ENCODE results near the gene CEP19. TPM values are rescaled to one million over a fixed set of nuclear protein-coding genes. Genes with fewer than 3 reads are reported as not detected.
"Not testable (repeated sequence)": the region's sequence is repeated elsewhere in the genome, so short reads cannot be mapped to it uniquely, and the experiment has no call there.

CEP19 gene
- total RNA-seq, 2 donors from 2014 or later = 1.1 to 1.4 TPM

- DNase-seq (ENCODE audit: low spot score) = no peak
- H3K9me3 ChIP-seq = no peaks in the 10 kb centered on the region
- no peak overlapping the region for H3K4me3 ChIP-seq
- H3K36me3 ChIP-seq = peaks cover 4% of the 10 kb centered on the region
- TF ChIP-seq CTCF (IDR thresholded peaks at IDR 0.05) = no peak
- H3K27ac ChIP-seq = no peak overlapping the region
- no peaks in the 10 kb centered on the region for H3K4me1 ChIP-seq
- no peaks in the 10 kb centered on the region for H3K27me3 ChIP-seq
These were observed 37.1 kb upstream of the CEP19 start for GRCh38 chr3:196749125-196749524.

- H3K9me3 ChIP-seq; H3K36me3 ChIP-seq; H3K27ac ChIP-seq; H3K27me3 ChIP-seq; DNase-seq (ENCODE audit: low spot score); H3K4me3 ChIP-seq: not testable (repeated sequence)
- peaks cover 0 to 17% of the 10 kb centered on the region in 2 donors for H3K4me1 ChIP-seq
These were observed 31.5 kb upstream of the CEP19 start for GRCh38 chr3:196743569-196743968.

GRCh38 chr3:196741249-196741889 lies 29.3 kb upstream of the CEP19 start:
- Histone ChIP-seq H3K9me3 (no peaks in the 10 kb centered on the region), H3K4me1 (peaks cover 0 to 17% of the 10 kb centered on the region in 2 donors), H3K27me3 (no peaks in the 10 kb centered on the region), H3K36me3 (no peaks in the 10 kb centered on the region), H3K4me3 (peak overlapping the region; percentile 90 to 98), H3K27ac (peak overlapping the region; percentile 97 to 99)
- TF ChIP-seq CTCF (IDR thresholded peaks at IDR 0.05) = no peak
- DNase-seq (ENCODE audit: low spot score) = no peak

- Histone ChIP-seq H3K27me3 (no peaks in the 10 kb centered on the region), H3K4me3 (peak overlapping the region; percentile 90 to 98), H3K9me3 (no peaks in the 10 kb centered on the region), H3K27ac (peak overlapping the region; percentile 97 to 99), H3K4me1 (peaks cover 0 to 17% of the 10 kb centered on the region in 2 donors), H3K36me3 (no peaks in the 10 kb centered on the region)
- TF ChIP-seq CTCF (IDR thresholded peaks at IDR 0.05) = no peak
- peak; percentile 62 for DNase-seq (ENCODE audit: low spot score)
These were observed 28.6 kb upstream of the CEP19 start for GRCh38 chr3:196740481-196741248.

GRCh38 chr3:196739671-196740480 lies 27.8 kb upstream of the CEP19 start, which contains the start of gene PAK2:
PAK2 (plus strand) TSS chr3:196739857; CDS start chr3:196782647, 42,790 bp downstream.
- Histone ChIP-seq H3K36me3 (no peaks in the 10 kb centered on the region), H3K27me3 (no peaks in the 10 kb centered on the region), H3K9me3 (no peaks in the 10 kb centered on the region), H3K4me1 (peaks cover 0 to 17% of the 10 kb centered on the region in 2 donors), H3K27ac (peak within 1 kb of the TSS; percentile 97 to 99), H3K4me3 (peak within 1 kb of the TSS; percentile 90 to 98)
- peak; percentile 87 for DNase-seq (ENCODE audit: low spot score)
- TF ChIP-seq CTCF (IDR thresholded peaks at IDR 0.05) = peak in 1 of 2 donors; percentile 40

- no peak overlapping the region for H3K4me3 ChIP-seq
- no peak for TF ChIP-seq CTCF (IDR thresholded peaks at IDR 0.05)
- H3K9me3 ChIP-seq = no peaks in the 10 kb centered on the region
- H3K27ac ChIP-seq = no peak overlapping the region
- peaks cover 0 to 17% of the 10 kb centered on the region in 2 donors for H3K4me1 ChIP-seq
- H3K27me3 ChIP-seq = no peaks in the 10 kb centered on the region
- no peaks in the 10 kb centered on the region for H3K36me3 ChIP-seq
- no peak for DNase-seq (ENCODE audit: low spot score)
These were observed 25.6 kb upstream of the CEP19 start for GRCh38 chr3:196737655-196738054.

All from right atrium auricular region (tissue), 2 donors.